ENCODE measurements around the gene CLSTN2.

The CLSTN2 gene

GRCh38 chr3:140599496-140599895, 664.5 kb downstream of the CLSTN2 start:
- DNase-seq (ENCODE audit: low read depth), result no peak

GRCh38 chr3:140601881-140602280, 666.9 kb downstream of the CLSTN2 start:
- no peak for DNase-seq (ENCODE audit: low read depth)

- no peak for DNase-seq (ENCODE audit: low read depth)
Observed at GRCh38 chr3:140602781-140603180, 667.8 kb downstream of the CLSTN2 start.

- no peak for DNase-seq (ENCODE audit: low read depth)
Observed at GRCh38 chr3:140603766-140604165, 668.8 kb downstream of the CLSTN2 start.

- no peak for DNase-seq (ENCODE audit: low read depth)
Observed at GRCh38 chr3:140610544-140610943, 675.6 kb downstream of the CLSTN2 start.

GRCh38 chr3:140614001-140614400, 679.0 kb downstream of the CLSTN2 start:
- no peak for DNase-seq (ENCODE audit: low read depth)

GRCh38 chr3:140617135-140617534, 682.1 kb downstream of the CLSTN2 start:
- DNase-seq (ENCODE audit: low read depth), result no peak

GRCh38 chr3:140626856-140627255, 691.9 kb downstream of the CLSTN2 start:
- DNase-seq (ENCODE audit: low read depth), result no peak
